Spinal cord (tissue), 10 donors: ENCODE measurements around the gene CCDC9. TPM values are rescaled to one million over a fixed set of nuclear protein-coding genes. Genes with fewer than 3 reads are reported as not detected.
"Not testable (repeated sequence)": the region's sequence is repeated elsewhere in the genome, so short reads cannot be mapped to it uniquely, and the experiment has no call there.

ENCODE experiments used
- DNase-seq, 6 donors: peaks; one replicate each; pipeline versions ENCODE4 v3.0.0 to v3.0.0-alpha.2; 2013 to 2015; ENCODE audit warnings: low spot score in 6 of 6, low read depth in 4 of 6
- H3K27ac ChIP-seq: one replicate; pipeline ENCODE4 v1.5.1; 2013; ENCODE audit warnings: low read depth, low read length, control low read depth
- H3K27me3 ChIP-seq: one replicate; pipeline ENCODE4 v1.6.1; 2013; ENCODE audit warnings: low read length; ENCODE audit not compliant: control insufficient read depth, insufficient read depth
- H3K36me3 ChIP-seq: one replicate; pipeline ENCODE4 v1.6.1; 2013; ENCODE audit warnings: low read length; ENCODE audit not compliant: control insufficient read depth, insufficient read depth
- H3K4me1 ChIP-seq: one replicate; pipeline ENCODE4 v1.6.1; 2013; ENCODE audit warnings: low read length; ENCODE audit not compliant: control insufficient read depth, insufficient read depth
- H3K4me3 ChIP-seq: one replicate; pipeline ENCODE4 v1.5.1; 2013; ENCODE audit warnings: low read depth, low read length, control low read depth
- H3K9me3 ChIP-seq: one replicate; pipeline ENCODE4 v1.6.1; 2013; ENCODE audit warnings: low read length; ENCODE audit not compliant: control insufficient read depth, insufficient read depth
- WGBS: methylation state at CpG from one replicate; pipeline ENCODE4 v1.1.5; 2013; ENCODE audit warnings: missing lambda C conversion rate; ENCODE audit not compliant: insufficient coverage; 5-methylcytosine and 5-hydroxymethylcytosine counted together
- polyA plus RNA-seq, 2 donors: library from polyadenylated mRNA; unstranded; fragments of 120-200 nt; gene quantifications; one replicate each; pipeline ENCODE4 v1.2.1, GENCODE V29; 2013; ENCODE audit not compliant: insufficient read length in 2 of 2
- total RNA-seq, 2 donors: library from RNA; depleted of rRNA in 1 of 2; stranded (reverse); fragments of 120-200 nt in 1 of 2; fragments of >200 nt in 1 of 2; gene quantifications; one replicate each; pipeline versions ENCODE4 v1.2.3 to v1.2.4, GENCODE V29; 2013 to 2014
- donor health status: healthy.

Gene CCDC9
- total and polyA plus RNA-seq, 4 donors, result 4.3 to 25.3 (median 15.1) TPM

- H3K36me3 ChIP-seq, result no peaks in the 10 kb centered on the region
- no peaks in the 10 kb centered on the region for H3K27me3 ChIP-seq
- no peak overlapping the region for H3K27ac ChIP-seq
- DNase-seq, result peak in 1 of 6 donors; percentile 59
- no peaks in the 10 kb centered on the region for H3K4me1 ChIP-seq
- 89% methylated on average over 7 of the region's 10 CpGs for WGBS
- no peak overlapping the region for H3K4me3 ChIP-seq
- no peaks in the 10 kb centered on the region for H3K9me3 ChIP-seq
Observed at GRCh38 chr19:47283405-47284059, 27.2 kb downstream of the CCDC9 start.

- no peak overlapping the region for H3K4me3 ChIP-seq
- H3K4me1 ChIP-seq, result no peaks in the 10 kb centered on the region
- peak in 5 of 6 donors; percentile 47 to 93 (median 73) for DNase-seq
- 44% methylated on average over 2 of the region's 9 CpGs for WGBS
- H3K27me3 ChIP-seq, result no peaks in the 10 kb centered on the region
- no peaks in the 10 kb centered on the region for H3K9me3 ChIP-seq
- no peak overlapping the region for H3K27ac ChIP-seq
- no peaks in the 10 kb centered on the region for H3K36me3 ChIP-seq
Observed at GRCh38 chr19:47284324-47284899, 28.1 kb downstream of the CCDC9 start.

- no peak overlapping the region for H3K4me3 ChIP-seq
- peak in 5 of 6 donors; percentile 60 to 95 (median 74) for DNase-seq
- WGBS, result 3% methylated on average over 9 of the region's 12 CpGs
- H3K27ac ChIP-seq, result no peak overlapping the region
- no peaks in the 10 kb centered on the region for H3K9me3 ChIP-seq
- no peaks in the 10 kb centered on the region for H3K4me1 ChIP-seq
- H3K27me3 ChIP-seq, result no peaks in the 10 kb centered on the region
- no peaks in the 10 kb centered on the region for H3K36me3 ChIP-seq
Observed at GRCh38 chr19:47296036-47296435, 39.7 kb downstream of the CCDC9 start.

- 100% methylated on average over 4 of the region's 14 CpGs for WGBS
- not testable (repeated sequence) for H3K4me1 ChIP-seq, DNase-seq, H3K4me3 ChIP-seq, H3K27ac ChIP-seq, H3K9me3 ChIP-seq, H3K27me3 ChIP-seq, H3K36me3 ChIP-seq
Observed at GRCh38 chr19:47300867-47301266, 44.5 kb downstream of the CCDC9 start.

- Histone ChIP-seq H3K27ac (no peak overlapping the region), H3K27me3 (no peaks in the 10 kb centered on the region), H3K4me3 (no peak overlapping the region), H3K36me3 (no peaks in the 10 kb centered on the region), H3K4me1 (no peaks in the 10 kb centered on the region), H3K9me3 (no peaks in the 10 kb centered on the region)
- DNase-seq, result no peak
- WGBS, result no CpG with 5 or more reads among the region's 10 CpGs
Observed at GRCh38 chr19:47302249-47302648, 45.9 kb downstream of the CCDC9 start.

- Histone ChIP-seq H3K27me3 (peaks cover 1% of the 10 kb centered on the region), H3K27ac (no peak overlapping the region), H3K9me3 (no peaks in the 10 kb centered on the region), H3K4me3 (no peak overlapping the region), H3K4me1 (no peaks in the 10 kb centered on the region), H3K36me3 (no peaks in the 10 kb centered on the region)
- DNase-seq, result no peak
- 100% methylated on average over 1 of the region's 6 CpGs for WGBS
Observed at GRCh38 chr19:47303966-47304365, 47.6 kb downstream of the CCDC9 start.

- Histone ChIP-seq H3K4me1 (no peaks in the 10 kb centered on the region), H3K27ac (no peak overlapping the region), H3K36me3 (no peaks in the 10 kb centered on the region), H3K9me3 (no peaks in the 10 kb centered on the region), H3K4me3 (no peak overlapping the region), H3K27me3 (peaks cover 4% of the 10 kb centered on the region)
- peak in 2 of 6 donors; percentile 17 to 38 for DNase-seq
- WGBS, result 12% methylated on average over 13 of the region's 14 CpGs
Observed at GRCh38 chr19:47305309-47305751, 49.0 kb downstream of the CCDC9 start.

- Histone ChIP-seq H3K9me3 (no peaks in the 10 kb centered on the region), H3K27ac (no peak overlapping the region), H3K4me1 (no peaks in the 10 kb centered on the region), H3K27me3 (peaks cover 4% of the 10 kb centered on the region), H3K4me3 (no peak overlapping the region), H3K36me3 (no peaks in the 10 kb centered on the region)
- WGBS, result 88% methylated on average over 2 of the region's 3 CpGs
- no peak for DNase-seq
Observed at GRCh38 chr19:47306303-47306702, 50.0 kb downstream of the CCDC9 start.

- no peak for DNase-seq
- WGBS, result 75% methylated on average over 7 of the region's 8 CpGs
- H3K27ac ChIP-seq, result no peak overlapping the region
- H3K4me1 ChIP-seq, result no peaks in the 10 kb centered on the region
- no peak overlapping the region for H3K4me3 ChIP-seq
- no peaks in the 10 kb centered on the region for H3K9me3 ChIP-seq
- peaks cover 4% of the 10 kb centered on the region for H3K27me3 ChIP-seq
- no peaks in the 10 kb centered on the region for H3K36me3 ChIP-seq
Observed at GRCh38 chr19:47309038-47309437, 52.7 kb downstream of the CCDC9 start.

GRCh38 chr19:47309608-47310007 is 53.3 kb downstream of the CCDC9 start, which contains the start of gene C5AR1:
Gene C5AR1, plus strand, starts transcription at chr19:47309861. Its CDS starts 35 bp downstream, at chr19:47309896.
- H3K4me3 ChIP-seq, result no peak within 1 kb of the TSS
- WGBS, result 49% methylated on average over 10 of the region's 12 CpGs
- H3K27ac ChIP-seq, result no peak within 1 kb of the TSS

More at GRCh38 chr19:47309608-47310007, 53.3 kb downstream of the CCDC9 start, which contains the start of gene C5AR1:
- H3K27me3 ChIP-seq, result peaks cover 4% of the 10 kb centered on the region
- DNase-seq, result no peak
- H3K9me3 ChIP-seq, result no peaks in the 10 kb centered on the region
- no peaks in the 10 kb centered on the region for H3K4me1 ChIP-seq
- H3K36me3 ChIP-seq, result no peaks in the 10 kb centered on the region
